Measurements from ENCODE around the gene ZNF248.

DNA sequence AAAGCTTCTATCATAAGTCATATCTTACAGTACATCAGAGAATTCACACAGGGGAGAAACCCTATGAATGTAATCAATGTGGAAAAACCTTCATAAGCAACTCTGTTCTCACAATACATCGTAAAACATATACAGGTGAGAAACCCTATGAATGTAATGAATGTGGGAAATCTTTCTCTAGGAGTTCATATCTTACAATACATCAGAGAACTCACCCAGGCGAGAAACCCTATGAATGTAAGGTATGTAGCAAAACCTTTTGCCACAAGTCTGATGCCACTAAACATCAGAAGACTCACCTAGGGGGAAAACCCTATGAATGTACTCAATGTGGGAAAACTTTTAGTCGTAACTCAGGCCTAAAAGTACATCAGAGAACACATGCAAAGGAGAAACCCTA is 38.3 kb upstream of the ZNF248 start:
- TF ChIP-seq, protein P1, sequence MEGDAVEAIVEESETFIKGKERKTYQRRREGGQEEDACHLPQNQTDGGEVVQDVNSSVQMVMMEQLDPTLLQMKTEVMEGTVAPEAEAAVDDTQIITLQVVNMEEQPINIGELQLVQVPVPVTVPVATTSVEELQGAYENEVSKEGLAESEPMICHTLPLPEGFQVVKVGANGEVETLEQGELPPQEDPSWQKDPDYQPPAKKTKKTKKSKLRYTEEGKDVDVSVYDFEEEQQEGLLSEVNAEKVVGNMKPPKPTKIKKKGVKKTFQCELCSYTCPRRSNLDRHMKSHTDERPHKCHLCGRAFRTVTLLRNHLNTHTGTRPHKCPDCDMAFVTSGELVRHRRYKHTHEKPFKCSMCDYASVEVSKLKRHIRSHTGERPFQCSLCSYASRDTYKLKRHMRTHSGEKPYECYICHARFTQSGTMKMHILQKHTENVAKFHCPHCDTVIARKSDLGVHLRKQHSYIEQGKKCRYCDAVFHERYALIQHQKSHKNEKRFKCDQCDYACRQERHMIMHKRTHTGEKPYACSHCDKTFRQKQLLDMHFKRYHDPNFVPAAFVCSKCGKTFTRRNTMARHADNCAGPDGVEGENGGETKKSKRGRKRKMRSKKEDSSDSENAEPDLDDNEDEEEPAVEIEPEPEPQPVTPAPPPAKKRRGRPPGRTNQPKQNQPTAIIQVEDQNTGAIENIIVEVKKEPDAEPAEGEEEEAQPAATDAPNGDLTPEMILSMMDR (IDR thresholded peaks at IDR 0.05): no peak
- TF ChIP-seq ZFX (IDR thresholded peaks at IDR 0.05; ENCODE audit: borderline replicate concordance): no peak
